HG03354 (cell line): ENCODE data around the gene VWA3A.
"Not testable (repeated sequence)": the region's sequence is repeated elsewhere in the genome, so short reads cannot be mapped to it uniquely, and the experiment has no call there.

Experiments
- ATAC-seq: cut with Tn5 transposase; IDR thresholded peaks from one replicate; pipeline ENCODE4 v1.9.1; 2021; ENCODE audit warnings: mild to moderate bottlenecking; ENCODE audit not compliant: unreplicated experiment, poor library complexity, severe bottlenecking

The VWA3A gene

GRCh38 chr16:22195695-22196558 is 103.6 kb downstream of the VWA3A start:
- ATAC-seq = peak; percentile 32

- not testable (repeated sequence) for ATAC-seq
Observed at GRCh38 chr16:22196559-22197168, 104.3 kb downstream of the VWA3A start.

GRCh38 chr16:22198547-22199293 is 106.4 kb downstream of the VWA3A start:
- no peak for ATAC-seq

DNA sequence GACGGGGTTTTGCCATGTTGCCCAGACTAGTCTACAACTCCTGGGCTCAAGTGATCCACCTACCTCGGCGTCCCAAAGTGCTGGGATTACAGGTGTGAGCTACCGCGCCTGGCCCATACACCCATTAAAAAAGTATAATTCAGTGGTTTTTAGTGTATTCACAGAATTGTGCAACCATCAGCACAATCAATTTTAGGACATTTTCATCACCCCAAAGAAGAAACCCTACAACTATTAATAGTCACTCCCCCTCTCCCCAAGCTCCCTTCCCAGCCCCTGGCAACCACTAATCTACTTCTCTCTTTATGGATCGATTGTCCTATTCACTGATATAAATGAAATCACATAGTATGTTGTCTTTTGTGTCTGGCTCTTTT is 109.9 kb downstream of the VWA3A start:
- no peak for ATAC-seq

GRCh38 chr16:22203091-22203490 is 110.8 kb downstream of the VWA3A start:
- no peak for ATAC-seq

GRCh38 chr16:22204091-22204655 is 111.8 kb downstream of the VWA3A start:
- ATAC-seq = no peak

DNA sequence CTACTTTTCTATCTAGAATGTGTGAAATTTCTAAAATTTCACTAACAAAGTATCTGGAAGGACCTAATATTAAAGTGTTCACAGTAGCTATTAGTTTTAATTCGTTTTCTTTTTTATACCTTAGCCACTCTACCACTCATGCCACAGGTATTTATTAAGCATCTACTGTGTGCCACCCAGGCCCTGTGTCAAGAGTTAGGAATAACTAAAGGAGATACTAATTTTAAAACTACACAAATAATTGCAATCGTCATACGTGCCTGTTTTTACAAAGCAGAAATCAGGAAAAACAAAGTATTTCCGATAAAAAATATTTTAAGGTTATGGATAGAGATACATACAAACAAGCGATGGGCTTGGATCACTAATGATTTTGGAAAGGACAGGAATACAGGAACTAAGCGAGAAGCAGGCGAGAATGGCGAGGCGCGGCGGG is 113.3 kb downstream of the VWA3A start:
- ATAC-seq = no peak

DNA sequence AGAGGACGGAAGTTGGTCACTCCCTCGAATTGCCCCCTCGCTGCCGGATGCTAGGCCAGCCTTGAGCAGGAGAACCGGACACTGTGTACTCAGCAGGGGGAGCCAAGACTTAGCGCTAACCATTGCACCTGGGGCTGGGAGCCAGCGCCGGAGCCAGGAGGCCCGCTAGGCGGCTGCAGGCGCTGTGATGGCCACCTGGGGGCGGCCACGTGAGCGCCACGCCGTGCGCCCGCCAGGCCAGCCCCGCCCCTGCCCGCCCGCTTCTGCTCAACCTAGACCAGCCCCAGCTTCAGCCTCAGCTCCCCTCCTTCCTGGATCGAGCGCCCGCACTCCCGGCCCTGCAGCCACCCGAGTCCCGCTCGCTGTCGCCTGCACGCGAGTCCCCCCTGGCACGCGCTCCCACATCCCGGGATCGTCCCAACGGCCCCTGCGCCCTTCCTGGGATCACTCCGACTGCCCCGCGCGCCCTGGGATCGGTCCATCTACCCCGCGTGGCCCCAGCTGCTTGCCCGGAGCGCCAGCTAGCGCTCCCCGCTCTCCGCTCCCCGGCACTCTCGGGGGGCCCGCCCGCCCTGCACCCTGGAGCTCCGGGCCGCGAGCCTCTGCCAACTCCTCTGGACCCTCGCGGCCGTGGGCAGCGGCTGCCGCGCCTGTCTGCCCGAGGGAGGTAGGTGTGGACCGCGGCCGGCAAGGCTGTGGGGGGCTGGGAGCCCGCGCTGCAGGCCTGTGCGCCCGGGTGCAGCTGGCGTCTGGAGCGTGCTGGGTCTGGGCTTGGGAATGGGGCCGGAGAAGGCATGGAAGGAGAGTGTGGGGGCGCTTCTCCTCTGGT is 113.9 kb downstream of the VWA3A start, which contains the start of gene EEF2K:
TSS of gene EEF2K (plus strand) at position 266 of the 829 bp plus-strand sequence. CDS start 19,452 bp downstream, outside the sequence.
- ATAC-seq = peak; percentile 81
